ENCODE measurements around the gene ITPR2. TPM values are rescaled to one million over a fixed set of nuclear protein-coding genes. Genes with fewer than 3 reads are reported as not detected.

ITPR2 gene
- polyA plus RNA-seq, 1 of the 3 experiments (the other 2 are of a cell fraction): 2.3 TPM

DNA sequence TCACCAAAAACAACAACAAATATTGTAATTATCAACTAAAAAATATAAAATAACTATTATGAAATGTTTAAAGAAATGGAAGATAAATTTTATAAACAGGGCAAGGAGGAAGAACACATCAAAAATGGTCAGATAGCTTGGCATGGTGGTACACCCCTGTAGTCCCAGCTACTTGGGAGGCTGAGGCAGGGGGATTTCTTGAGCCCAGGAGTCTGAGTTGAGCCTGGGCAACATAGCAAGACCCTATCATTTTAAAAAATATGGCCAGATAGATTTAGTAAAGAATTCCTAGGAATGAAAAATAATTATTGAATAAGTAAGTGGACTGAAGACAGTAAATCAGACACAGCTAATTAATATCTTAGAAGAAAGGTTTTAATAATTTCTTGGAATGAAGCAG lies 32.6 kb downstream of the ITPR2 start:
- no peaks in the 10 kb centered on the region for H3K27me3 ChIP-seq (ENCODE audit: insufficient read depth)
- CTCF ChIA-PET: interaction anchor here (0.8 to 1.6 kb wide), 2 partner anchors 9 to 14 kb away, joined by 4 read pairs; no protein-coding TSS in a partner anchor
- DNase-seq: no peak
- H3K9ac ChIP-seq: no peak overlapping the region
- H3K36me3 ChIP-seq (replicated peaks in 1 of 2; ENCODE audit: control insufficient read depth in 1 of 2, insufficient read depth in 2 of 2, low read length in 1 of 2): no peaks in the 10 kb centered on the region
- peaks cover 3 to 10% of the 10 kb centered on the region in 2 experiments; a peak in 3 of 4 replicates for H3K4me1 ChIP-seq (ENCODE audit: control insufficient read depth in 1 of 2, insufficient read depth in 2 of 2, low read depth in 1 of 2, low read length in 1 of 2)
- no peaks in the 10 kb centered on the region for H3K9me2 ChIP-seq
- TF ChIP-seq NFIC (IDR thresholded peaks at IDR 0.05; ENCODE audit: borderline replicate concordance) (no peak), CHD2 (IDR thresholded peaks at IDR 0.05; ENCODE audit: low read length, partially characterized antibody) (no peak), FOXM1 (IDR thresholded peaks at IDR 0.05; ENCODE audit: low read depth) (no peak), YY1 (IDR thresholded peaks at IDR 0.05; ENCODE audit: low read depth) (no peak), FOSL2 (IDR thresholded peaks at IDR 0.05; ENCODE audit: borderline replicate concordance, low read depth) (no peak), RCOR1 (IDR thresholded peaks at IDR 0.05; ENCODE audit: low read length) (no peak), RFX5 (IDR thresholded peaks at IDR 0.05; ENCODE audit: low read length) (no peak), POLR2AphosphoS5 (IDR thresholded peaks at IDR 0.05; ENCODE audit: low read depth, low read length) (no peak), RAD21 (IDR thresholded peaks at IDR 0.05; ENCODE audit: low read length) (no peak)
- TF ChIP-seq, protein P1, sequence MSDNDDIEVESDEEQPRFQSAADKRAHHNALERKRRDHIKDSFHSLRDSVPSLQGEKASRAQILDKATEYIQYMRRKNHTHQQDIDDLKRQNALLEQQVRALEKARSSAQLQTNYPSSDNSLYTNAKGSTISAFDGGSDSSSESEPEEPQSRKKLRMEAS (IDR thresholded peaks at IDR 0.05; ENCODE audit: low read depth): no peak
- TF ChIP-seq, protein P2, sequence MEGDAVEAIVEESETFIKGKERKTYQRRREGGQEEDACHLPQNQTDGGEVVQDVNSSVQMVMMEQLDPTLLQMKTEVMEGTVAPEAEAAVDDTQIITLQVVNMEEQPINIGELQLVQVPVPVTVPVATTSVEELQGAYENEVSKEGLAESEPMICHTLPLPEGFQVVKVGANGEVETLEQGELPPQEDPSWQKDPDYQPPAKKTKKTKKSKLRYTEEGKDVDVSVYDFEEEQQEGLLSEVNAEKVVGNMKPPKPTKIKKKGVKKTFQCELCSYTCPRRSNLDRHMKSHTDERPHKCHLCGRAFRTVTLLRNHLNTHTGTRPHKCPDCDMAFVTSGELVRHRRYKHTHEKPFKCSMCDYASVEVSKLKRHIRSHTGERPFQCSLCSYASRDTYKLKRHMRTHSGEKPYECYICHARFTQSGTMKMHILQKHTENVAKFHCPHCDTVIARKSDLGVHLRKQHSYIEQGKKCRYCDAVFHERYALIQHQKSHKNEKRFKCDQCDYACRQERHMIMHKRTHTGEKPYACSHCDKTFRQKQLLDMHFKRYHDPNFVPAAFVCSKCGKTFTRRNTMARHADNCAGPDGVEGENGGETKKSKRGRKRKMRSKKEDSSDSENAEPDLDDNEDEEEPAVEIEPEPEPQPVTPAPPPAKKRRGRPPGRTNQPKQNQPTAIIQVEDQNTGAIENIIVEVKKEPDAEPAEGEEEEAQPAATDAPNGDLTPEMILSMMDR (IDR thresholded peaks at IDR 0.05): no peak
- TF ChIP-seq, protein P3, sequence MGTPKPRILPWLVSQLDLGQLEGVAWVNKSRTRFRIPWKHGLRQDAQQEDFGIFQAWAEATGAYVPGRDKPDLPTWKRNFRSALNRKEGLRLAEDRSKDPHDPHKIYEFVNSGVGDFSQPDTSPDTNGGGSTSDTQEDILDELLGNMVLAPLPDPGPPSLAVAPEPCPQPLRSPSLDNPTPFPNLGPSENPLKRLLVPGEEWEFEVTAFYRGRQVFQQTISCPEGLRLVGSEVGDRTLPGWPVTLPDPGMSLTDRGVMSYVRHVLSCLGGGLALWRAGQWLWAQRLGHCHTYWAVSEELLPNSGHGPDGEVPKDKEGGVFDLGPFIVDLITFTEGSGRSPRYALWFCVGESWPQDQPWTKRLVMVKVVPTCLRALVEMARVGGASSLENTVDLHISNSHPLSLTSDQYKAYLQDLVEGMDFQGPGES (IDR thresholded peaks at IDR 0.05; ENCODE audit: low read depth, low read length): no peak
- TF ChIP-seq, protein P4, sequence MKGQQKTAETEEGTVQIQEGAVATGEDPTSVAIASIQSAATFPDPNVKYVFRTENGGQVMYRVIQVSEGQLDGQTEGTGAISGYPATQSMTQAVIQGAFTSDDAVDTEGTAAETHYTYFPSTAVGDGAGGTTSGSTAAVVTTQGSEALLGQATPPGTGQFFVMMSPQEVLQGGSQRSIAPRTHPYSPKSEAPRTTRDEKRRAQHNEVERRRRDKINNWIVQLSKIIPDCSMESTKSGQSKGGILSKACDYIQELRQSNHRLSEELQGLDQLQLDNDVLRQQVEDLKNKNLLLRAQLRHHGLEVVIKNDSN (IDR thresholded peaks at IDR 0.05; ENCODE audit: borderline replicate concordance, low read depth): no peak
- TF ChIP-seq, protein P5, sequence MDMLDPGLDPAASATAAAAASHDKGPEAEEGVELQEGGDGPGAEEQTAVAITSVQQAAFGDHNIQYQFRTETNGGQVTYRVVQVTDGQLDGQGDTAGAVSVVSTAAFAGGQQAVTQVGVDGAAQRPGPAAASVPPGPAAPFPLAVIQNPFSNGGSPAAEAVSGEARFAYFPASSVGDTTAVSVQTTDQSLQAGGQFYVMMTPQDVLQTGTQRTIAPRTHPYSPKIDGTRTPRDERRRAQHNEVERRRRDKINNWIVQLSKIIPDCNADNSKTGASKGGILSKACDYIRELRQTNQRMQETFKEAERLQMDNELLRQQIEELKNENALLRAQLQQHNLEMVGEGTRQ (IDR thresholded peaks at IDR 0.05; ENCODE audit: borderline replicate concordance, low read depth, low read length): no peak
- TF ChIP-seq, protein P6, sequence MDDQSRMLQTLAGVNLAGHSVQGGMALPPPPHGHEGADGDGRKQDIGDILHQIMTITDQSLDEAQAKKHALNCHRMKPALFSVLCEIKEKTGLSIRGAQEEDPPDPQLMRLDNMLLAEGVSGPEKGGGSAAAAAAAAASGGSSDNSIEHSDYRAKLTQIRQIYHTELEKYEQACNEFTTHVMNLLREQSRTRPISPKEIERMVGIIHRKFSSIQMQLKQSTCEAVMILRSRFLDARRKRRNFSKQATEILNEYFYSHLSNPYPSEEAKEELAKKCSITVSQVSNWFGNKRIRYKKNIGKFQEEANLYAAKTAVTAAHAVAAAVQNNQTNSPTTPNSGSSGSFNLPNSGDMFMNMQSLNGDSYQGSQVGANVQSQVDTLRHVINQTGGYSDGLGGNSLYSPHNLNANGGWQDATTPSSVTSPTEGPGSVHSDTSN (IDR thresholded peaks at IDR 0.05): no peak
- no peak overlapping the region for H3K27ac ChIP-seq (ENCODE audit: low read depth in 2 of 2, low read length in 1 of 2)
- H3F3A ChIP-seq (replicated peaks; ENCODE audit: insufficient read depth): peaks cover 10% of the 10 kb centered on the region
- peaks cover 5% of the 10 kb centered on the region; the same call in 1 of the 2 replicates for H3K79me2 ChIP-seq (ENCODE audit: insufficient read depth)
- H3K9me3 ChIP-seq: no peaks in the 10 kb centered on the region
- no peak overlapping the region for H3K4me3 ChIP-seq (ENCODE audit: low read depth in 2 of 2, low read length in 1 of 2)
- POLR2A ChIA-PET: no interaction called here
- H3K4me2 ChIP-seq: no peak overlapping the region
- H4K20me1 ChIP-seq (ENCODE audit: insufficient read depth): no peaks in the 10 kb centered on the region
- H2AFZ ChIP-seq (ENCODE audit: low read depth): no peak overlapping the region
